Fibroblast of peridontal ligament (primary cell): ENCODE measurements around the gene MED26.

Experiments
- DNase-seq: peaks from one replicate; pipeline ENCODE4 v3.0.0-alpha.2; 2010; ENCODE audit errors: extremely low read depth

MED26 gene

GRCh38 chr19:16613841-16614240 lies 14.2 kb downstream of the MED26 start:
- DNase-seq: no peak

DNA sequence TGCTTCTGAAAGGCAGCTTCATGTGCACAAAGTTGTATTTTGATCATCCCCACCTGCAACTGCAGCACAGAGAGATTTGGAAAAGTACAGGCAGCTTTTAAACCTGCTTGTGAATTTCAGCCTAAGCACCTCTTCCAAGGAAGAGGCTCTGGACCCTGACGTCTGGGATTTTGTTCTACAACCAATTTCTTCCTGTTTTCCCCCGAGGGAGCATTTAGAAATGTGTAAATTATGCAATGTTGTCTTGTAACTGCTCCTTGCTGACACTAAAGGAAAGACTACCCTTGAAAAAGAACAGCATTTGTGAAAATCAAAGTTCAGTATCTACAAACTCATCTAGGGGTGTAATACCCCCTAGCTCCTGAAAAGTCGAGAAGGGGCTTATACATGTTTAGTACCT lies 15.4 kb downstream of the MED26 start:
- no peak for DNase-seq

DNA sequence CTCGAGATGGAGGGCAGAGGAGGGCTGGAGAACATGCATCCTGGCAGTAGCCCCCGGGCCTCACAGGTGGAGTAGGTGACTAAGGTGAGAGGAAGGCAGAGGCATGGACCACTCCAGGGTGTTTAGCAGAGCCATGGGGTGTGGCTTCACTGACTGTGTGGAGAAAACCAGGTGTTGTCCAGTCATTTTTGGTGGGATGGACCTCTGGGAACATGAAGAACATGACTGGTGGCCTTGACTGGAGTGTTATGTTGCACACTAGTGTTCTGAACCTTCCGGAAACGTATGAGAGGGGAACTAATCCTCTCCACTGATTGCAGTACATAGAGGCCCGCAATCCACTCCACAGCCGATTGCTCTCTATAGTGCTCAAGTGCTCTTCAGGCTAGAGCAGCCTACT lies 16.9 kb downstream of the MED26 start:
- no peak for DNase-seq

DNA sequence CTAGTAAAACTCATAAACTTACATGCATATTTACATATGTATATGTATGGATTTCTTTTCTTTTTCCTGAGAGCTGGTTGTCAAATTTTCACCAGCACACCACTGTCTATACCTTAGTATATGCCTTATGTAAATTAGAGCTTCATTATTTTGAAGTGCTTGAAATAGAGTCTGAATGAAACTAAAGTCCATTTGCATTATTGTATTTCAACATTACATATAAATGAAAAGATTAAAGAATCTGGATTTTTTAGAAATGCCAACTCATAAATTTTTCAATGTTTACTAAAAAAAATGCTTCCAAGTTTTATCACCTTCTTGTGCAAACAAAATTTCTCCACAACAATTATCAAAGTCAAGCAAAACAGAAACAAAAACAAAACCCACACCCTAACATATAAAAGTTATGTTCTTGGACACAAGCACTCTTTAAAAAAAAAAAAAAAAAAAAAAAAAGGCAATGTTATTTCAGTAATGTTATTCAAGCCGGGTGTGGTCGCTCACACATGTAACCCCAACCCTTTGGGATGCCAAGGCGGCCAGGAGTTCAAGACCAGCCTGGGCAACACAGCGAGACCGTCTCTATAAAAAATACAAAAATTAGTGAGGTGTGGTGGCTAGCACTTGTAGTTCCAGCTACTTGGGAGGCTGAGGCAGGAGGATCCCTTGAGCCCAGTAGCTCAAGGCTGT lies 18.3 kb downstream of the MED26 start:
- DNase-seq: no peak

GRCh38 chr19:16608290-16608739 lies 19.7 kb downstream of the MED26 start:
- peak; percentile 85 for DNase-seq

GRCh38 chr19:16607819-16608218 lies 20.2 kb downstream of the MED26 start:
- DNase-seq: no peak

DNA sequence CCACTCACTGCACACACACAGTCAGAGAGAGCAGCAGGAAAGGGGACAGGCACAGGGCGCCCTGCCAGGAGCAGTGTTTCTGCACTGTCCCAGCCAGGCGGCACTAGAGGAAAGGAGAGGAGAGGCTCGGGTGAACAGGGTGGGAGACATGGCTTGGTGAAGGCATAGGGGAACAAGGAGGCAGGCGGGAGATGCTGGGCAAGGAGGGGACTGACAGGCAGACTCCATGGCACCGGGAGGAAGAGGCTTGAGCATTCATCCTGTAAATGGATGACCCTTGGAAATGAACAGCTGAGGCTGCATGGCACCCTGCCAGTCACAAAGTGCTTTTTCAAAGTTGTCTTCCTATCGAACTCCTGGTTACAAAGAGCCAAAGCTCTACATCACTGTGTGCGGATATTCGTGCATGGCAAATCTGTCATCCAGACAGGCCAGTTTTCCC lies 22.4 kb downstream of the MED26 start:
- no peak for DNase-seq

GRCh38 chr19:16605115-16605514 lies 22.9 kb downstream of the MED26 start:
- no peak for DNase-seq

DNA sequence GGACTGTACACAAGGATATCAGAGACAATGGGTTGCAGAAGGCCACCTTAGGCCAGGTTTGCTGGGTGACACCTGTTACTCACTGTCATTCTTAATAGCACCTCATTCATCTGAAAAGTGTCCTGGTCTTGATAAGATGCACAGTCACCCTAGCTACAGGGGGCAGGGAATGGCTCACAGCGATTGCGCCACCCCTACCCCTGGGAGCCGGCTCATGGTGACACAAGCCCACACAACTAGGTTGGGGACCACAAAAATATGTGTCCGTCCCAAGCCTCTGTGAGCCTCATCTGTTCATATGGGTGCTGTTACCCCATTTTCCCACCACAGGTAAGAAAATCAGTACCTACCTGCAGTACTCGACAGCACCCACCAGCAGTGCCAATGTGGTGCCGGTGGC lies 23.4 kb downstream of the MED26 start:
- no peak for DNase-seq

- no peak for DNase-seq
Observed at GRCh38 chr19:16603090-16603489, 24.9 kb downstream of the MED26 start.

GRCh38 chr19:16601378-16602052 lies 26.5 kb downstream of the MED26 start:
- no peak for DNase-seq

DNA sequence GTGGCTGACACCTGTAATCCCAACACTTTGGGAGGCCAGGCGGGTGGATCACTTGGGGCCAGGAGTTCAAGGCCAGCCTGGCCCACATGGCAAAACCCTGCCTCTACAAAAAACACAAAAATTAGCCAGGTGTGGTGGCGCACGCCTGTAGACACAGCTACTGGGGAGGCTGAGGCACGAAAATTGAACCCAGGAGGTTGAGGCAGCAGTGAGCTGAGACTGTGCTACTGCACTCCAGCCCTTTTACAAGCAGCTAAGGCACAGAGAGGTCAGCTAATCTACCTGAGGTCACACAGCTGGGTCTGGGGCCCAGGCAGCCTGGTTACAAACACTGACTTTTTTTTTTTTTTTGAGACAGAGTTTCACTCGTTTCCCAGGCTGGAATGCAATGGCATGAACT lies 27.2 kb downstream of the MED26 start:
- DNase-seq: no peak

GRCh38 chr19:16599655-16600346 lies 28.2 kb downstream of the MED26 start:
- no peak for DNase-seq

- no peak for DNase-seq
Observed at GRCh38 chr19:16598848-16599247, 29.2 kb downstream of the MED26 start.

DNA sequence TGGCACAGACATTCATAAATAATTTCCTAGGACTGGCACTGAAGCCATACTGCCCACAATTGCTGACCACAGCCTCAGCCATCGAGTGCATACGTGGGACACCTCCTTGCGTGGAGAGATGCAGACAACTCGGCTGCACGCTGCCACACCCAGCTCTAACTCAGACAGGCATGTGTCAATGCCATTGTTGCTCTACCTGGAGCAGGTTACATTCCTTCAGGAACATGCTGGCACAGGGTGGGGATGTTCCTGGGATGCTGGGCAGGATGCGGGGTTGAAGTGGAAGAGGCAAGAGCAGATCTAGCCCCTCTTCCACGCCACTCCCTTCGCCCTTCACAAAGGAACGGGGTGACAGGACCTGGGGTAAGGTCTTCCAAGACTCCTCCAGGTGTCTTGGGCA lies 31.6 kb downstream of the MED26 start:
- no peak for DNase-seq

DNA sequence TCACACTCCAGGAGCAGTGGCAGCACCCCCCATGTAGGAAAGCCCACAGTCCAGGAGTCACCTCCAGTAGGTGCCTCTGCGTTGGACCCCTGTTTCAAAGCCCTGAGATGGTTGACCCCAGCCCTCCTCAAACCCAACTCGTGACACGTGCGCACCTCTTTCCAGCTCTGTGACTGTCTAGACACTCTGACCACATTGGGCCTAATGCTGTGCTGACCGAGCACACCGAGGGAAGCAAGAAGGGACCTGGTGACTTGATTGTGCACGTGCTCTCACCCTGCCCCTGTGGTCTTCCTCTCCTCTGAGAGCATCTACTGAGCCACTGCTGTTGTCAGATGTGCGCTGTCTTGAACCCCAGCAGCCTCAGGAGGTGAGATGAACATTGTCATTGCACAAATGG lies 32.9 kb downstream of the MED26 start:
- no peak for DNase-seq

DNA sequence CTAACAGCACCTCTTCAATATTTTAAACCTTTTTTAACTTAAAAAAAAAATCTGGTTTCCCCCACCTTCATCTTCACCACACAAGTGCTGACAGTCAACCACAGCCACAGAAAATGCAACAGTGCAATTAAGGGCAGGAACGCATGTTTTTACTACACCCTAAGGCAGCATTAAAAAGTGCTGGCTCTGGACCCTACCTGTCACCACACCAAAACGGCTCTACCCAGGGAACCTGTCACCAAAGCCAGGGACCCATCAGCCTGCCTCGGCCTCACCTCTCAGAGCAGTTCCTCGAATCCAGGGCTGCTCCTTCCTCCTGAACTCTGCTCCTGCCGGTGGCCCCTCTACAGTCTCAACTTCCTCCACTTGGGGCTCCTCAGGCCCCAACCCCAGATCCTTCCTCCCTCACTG lies 33.3 kb downstream of the MED26 start:
- DNase-seq: no peak

GRCh38 chr19:16594131-16594586 lies 33.8 kb downstream of the MED26 start:
- no peak for DNase-seq

DNA sequence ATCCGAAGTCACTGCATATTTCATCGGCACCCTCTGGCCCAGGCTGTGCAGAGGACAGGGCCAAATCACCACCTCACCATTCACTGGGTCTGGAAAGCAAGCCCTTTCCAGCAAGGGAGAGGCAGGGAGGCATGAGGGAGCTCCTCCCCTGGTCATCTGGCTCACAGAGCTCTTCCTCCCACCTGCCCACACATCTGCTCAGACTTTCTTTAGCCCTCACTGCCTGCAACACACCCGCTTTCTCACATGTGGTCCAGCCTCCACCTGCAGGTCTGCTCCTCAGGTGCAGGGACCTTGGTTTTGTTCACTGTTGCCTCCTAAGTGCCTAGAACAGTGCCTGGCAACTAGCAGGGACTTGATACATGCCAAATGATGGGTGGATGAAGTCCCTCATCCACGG lies 34.8 kb downstream of the MED26 start:
- DNase-seq: no peak

DNA sequence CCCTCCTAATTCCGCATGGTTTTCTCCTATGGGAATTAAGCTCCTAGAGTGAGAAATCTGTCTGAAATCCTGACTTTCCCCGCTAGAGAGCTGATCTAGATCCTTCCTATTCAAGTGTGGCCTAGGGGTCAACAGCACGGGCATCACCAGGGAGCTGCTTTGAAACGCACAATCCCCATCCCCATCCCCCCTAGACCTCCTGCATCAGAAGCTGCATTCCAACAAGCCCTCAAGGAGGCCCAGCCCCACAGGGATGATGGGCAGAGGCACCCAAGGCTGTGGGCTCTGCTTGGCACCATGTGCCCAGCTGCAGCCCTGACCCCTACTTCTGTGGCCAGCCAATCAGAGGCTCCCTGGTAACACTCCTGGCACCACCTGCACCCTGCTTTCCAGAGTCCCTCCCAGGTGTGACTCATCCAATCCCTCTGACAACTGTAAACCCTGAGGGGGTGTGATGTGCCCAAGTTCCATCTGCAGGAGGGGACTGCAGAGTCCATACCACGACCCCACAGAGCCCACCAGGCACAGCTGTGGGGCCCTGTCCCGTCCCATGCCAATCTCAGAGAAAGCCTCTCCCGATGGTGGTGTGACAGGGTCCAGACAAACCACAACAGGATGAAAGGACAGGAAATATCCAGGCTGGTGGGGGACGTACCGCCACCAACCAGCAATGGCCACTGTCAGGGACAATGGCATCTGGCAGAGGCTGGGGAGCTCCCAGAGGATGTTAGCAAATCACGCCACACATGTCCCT lies 36.0 kb downstream of the MED26 start:
- DNase-seq: no peak

GRCh38 chr19:16590876-16591802 lies 36.9 kb downstream of the MED26 start:
- no peak for DNase-seq
